IPS-18a (cell line): ENCODE measurements around the gene CENPM.

Experiments
- H3K27ac ChIP-seq: one replicate; pipeline ENCODE4 v1.5.1; 2013; ENCODE audit warnings: low read length
- H3K27me3 ChIP-seq: one replicate; pipeline ENCODE4 v1.6.1; 2013; ENCODE audit warnings: mild to moderate bottlenecking, low read length; ENCODE audit not compliant: control insufficient read depth, insufficient read depth
- H3K36me3 ChIP-seq: one replicate; pipeline ENCODE4 v1.6.1; 2013; ENCODE audit warnings: low read depth, low read length; ENCODE audit not compliant: control insufficient read depth
- H3K4me1 ChIP-seq: one replicate; pipeline ENCODE4 v1.6.1; 2013; ENCODE audit warnings: low read depth, low read length; ENCODE audit not compliant: control insufficient read depth
- H3K4me3 ChIP-seq: one replicate; pipeline ENCODE4 v1.5.1; 2013; ENCODE audit warnings: low read length
- H3K9ac ChIP-seq: one replicate; pipeline ENCODE4 v1.6.1; 2013; ENCODE audit warnings: mild to moderate bottlenecking, low read length, moderate library complexity
- H3K9me3 ChIP-seq: one replicate; pipeline ENCODE4 v1.6.1; 2013; ENCODE audit warnings: low read depth, low read length; ENCODE audit not compliant: control insufficient read depth

CENPM gene

GRCh38 chr22:41910050-41911000 is 36.6 kb downstream of the CENPM start:
- H3K27ac ChIP-seq = no peak overlapping the region
- no peak overlapping the region for H3K9ac ChIP-seq
- no peaks in the 10 kb centered on the region for H3K9me3 ChIP-seq
- H3K4me1 ChIP-seq = no peaks in the 10 kb centered on the region
- H3K4me3 ChIP-seq = no peak overlapping the region
- H3K36me3 ChIP-seq = no peaks in the 10 kb centered on the region
- peaks cover 74% of the 10 kb centered on the region for H3K27me3 ChIP-seq

- no peak overlapping the region for H3K4me3 ChIP-seq
- peaks cover 7% of the 10 kb centered on the region for H3K36me3 ChIP-seq
- H3K9ac ChIP-seq = no peak overlapping the region
- no peaks in the 10 kb centered on the region for H3K9me3 ChIP-seq
- H3K27me3 ChIP-seq = peaks cover 66% of the 10 kb centered on the region
- no peak overlapping the region for H3K27ac ChIP-seq
- no peaks in the 10 kb centered on the region for H3K4me1 ChIP-seq
These were observed 37.5 kb downstream of the CENPM start for GRCh38 chr22:41909310-41910049.

- Histone ChIP-seq H3K4me1 (no peaks in the 10 kb centered on the region), H3K27ac (no peak overlapping the region), H3K9ac (no peak overlapping the region), H3K4me3 (no peak overlapping the region), H3K9me3 (no peaks in the 10 kb centered on the region), H3K36me3 (peaks cover 14% of the 10 kb centered on the region), H3K27me3 (peaks cover 57% of the 10 kb centered on the region)
These were observed 38.3 kb downstream of the CENPM start for GRCh38 chr22:41908411-41909309.

DNA sequence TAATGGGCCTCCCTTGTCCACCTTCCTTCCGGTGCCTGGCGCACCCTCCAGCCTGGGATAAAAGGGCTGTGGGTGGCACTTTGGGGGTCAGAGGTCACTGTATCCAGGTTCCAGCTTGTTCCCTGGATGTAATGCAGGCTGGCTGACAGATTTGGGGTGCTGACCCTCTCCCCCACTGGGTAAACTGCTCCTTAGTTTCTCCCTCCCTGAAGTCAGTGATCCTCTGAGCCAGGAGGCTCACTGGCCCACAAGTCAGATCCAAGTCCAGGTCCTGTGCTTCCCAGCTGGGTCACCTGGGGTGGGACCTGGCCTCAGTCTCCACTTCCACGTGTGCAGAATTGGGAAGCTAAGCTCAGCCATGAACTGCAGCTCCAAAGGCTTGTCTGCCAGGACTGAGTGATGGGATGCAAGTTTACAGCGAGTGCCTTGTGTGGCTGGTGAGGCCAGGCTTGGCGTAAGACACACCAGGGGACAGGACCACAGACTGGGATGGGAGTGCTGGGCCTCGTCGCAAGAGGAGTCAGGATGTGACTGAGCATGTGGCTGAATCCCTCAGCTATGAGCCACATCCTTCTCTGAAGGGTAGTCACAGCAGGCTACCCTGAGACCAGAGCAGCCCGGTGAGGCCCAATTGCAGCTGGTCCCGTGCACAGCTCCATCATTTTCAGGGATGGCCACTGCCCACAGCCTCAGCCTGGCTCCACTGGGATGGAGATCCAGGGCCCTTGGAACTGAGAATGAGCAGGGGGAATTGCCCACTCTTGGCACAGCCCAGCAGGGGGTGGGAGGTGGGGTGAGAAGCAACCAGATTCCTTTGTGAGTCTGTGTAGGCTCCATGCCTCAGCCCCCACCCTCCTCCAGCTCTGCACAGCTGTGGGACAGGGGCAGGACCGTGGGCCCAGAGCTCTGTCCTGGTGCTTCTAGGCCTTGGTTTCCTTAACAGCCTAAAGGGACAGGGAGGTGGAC is 39.2 kb downstream of the CENPM start:
- Histone ChIP-seq H3K27ac (no peak overlapping the region), H3K27me3 (peaks cover 48% of the 10 kb centered on the region), H3K36me3 (peaks cover 19% of the 10 kb centered on the region), H3K9me3 (no peaks in the 10 kb centered on the region), H3K9ac (no peak overlapping the region), H3K4me1 (no peaks in the 10 kb centered on the region), H3K4me3 (no peak overlapping the region)

GRCh38 chr22:41906822-41907221 is 40.1 kb downstream of the CENPM start:
- no peak overlapping the region for H3K27ac ChIP-seq
- no peaks in the 10 kb centered on the region for H3K9me3 ChIP-seq
- no peak overlapping the region for H3K4me3 ChIP-seq
- peaks cover 27% of the 10 kb centered on the region for H3K36me3 ChIP-seq
- H3K27me3 ChIP-seq = peaks cover 39% of the 10 kb centered on the region
- no peak overlapping the region for H3K9ac ChIP-seq
- H3K4me1 ChIP-seq = no peaks in the 10 kb centered on the region

GRCh38 chr22:41905411-41906202 is 41.3 kb downstream of the CENPM start:
- H3K9me3 ChIP-seq = no peaks in the 10 kb centered on the region
- H3K4me1 ChIP-seq = no peaks in the 10 kb centered on the region
- no peak overlapping the region for H3K9ac ChIP-seq
- no peak overlapping the region for H3K27ac ChIP-seq
- peaks cover 35% of the 10 kb centered on the region for H3K36me3 ChIP-seq
- no peak overlapping the region for H3K4me3 ChIP-seq
- peaks cover 27% of the 10 kb centered on the region for H3K27me3 ChIP-seq

GRCh38 chr22:41904450-41905410 is 42.2 kb downstream of the CENPM start:
- no peaks in the 10 kb centered on the region for H3K4me1 ChIP-seq
- no peak overlapping the region for H3K4me3 ChIP-seq

GRCh38 chr22:41902932-41903421 is 44.0 kb downstream of the CENPM start:
- Histone ChIP-seq H3K36me3 (peaks cover 60% of the 10 kb centered on the region), H3K27me3 (peaks cover under 1% of the 10 kb centered on the region), H3K4me3 (no peak overlapping the region), H3K9me3 (no peaks in the 10 kb centered on the region), H3K27ac (no peak overlapping the region), H3K4me1 (no peaks in the 10 kb centered on the region), H3K9ac (no peak overlapping the region)

More at GRCh38 chr22:41904450-41905410, 42.2 kb downstream of the CENPM start:
- Histone ChIP-seq H3K9ac (no peak overlapping the region), H3K36me3 (peaks cover 44% of the 10 kb centered on the region), H3K27me3 (peaks cover 18% of the 10 kb centered on the region), H3K9me3 (no peaks in the 10 kb centered on the region), H3K27ac (no peak overlapping the region)

DNA sequence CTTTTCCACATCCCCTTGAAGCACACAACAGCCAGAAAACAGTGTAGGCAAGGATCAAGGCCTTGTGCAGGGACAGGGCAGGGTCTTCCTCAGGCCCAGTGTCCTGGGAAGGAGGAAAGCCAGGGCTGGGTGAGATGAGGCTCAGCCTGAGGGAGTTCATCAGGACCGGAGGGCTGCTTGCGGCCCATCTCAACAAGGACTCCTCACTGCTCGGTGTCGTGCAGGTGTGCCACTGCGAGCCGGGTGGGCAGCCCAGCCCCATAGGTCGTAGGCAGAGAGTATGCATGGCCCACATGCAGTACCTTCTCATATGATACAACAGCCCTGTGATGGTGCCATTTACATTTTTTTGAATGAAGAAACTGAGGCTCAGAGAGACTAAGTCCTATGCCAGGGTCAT is 44.9 kb downstream of the CENPM start:
- H3K27ac ChIP-seq = no peak overlapping the region
- H3K9ac ChIP-seq = no peak overlapping the region
- peaks cover 69% of the 10 kb centered on the region for H3K36me3 ChIP-seq
- no peaks in the 10 kb centered on the region for H3K27me3 ChIP-seq
- H3K9me3 ChIP-seq = no peaks in the 10 kb centered on the region
- H3K4me3 ChIP-seq = no peak overlapping the region
- H3K4me1 ChIP-seq = no peaks in the 10 kb centered on the region
